Stimulated activated CD4-positive, alpha-beta T cell treated with anti-CD3 and anti-CD28 coated beads, Interleukin-12 subunit alpha, Interleukin-12 subunit beta, amount 100 ng/mL, for 48 hours (primary cell): ENCODE measurements around the gene ARHGAP24.
"Not testable (repeated sequence)": the region's sequence is repeated elsewhere in the genome, so short reads cannot be mapped to it uniquely, and the experiment has no call there.

Experiments
- DNase-seq, 3 donors: peaks; one replicate each; pipeline ENCODE4 v3.0.0-alpha.2; 2020; ENCODE audit warnings: low read depth in 2 of 3, low spot score in 1 of 3

ARHGAP24 gene

GRCh38 chr4:85515701-85516100, 40.8 kb downstream of the ARHGAP24 start:
- no peak for DNase-seq

GRCh38 chr4:85518526-85518925, 43.6 kb downstream of the ARHGAP24 start:
- DNase-seq = not testable (repeated sequence)

- no peak for DNase-seq
Observed at GRCh38 chr4:85520765-85521749, 46.1 kb downstream of the ARHGAP24 start.

- DNase-seq = no peak
Observed at GRCh38 chr4:85522277-85522676, 47.3 kb downstream of the ARHGAP24 start.

- DNase-seq = no peak
Observed at GRCh38 chr4:85522836-85523235, 47.9 kb downstream of the ARHGAP24 start.

GRCh38 chr4:85527815-85528214, 52.9 kb downstream of the ARHGAP24 start:
- DNase-seq = no peak

GRCh38 chr4:85531560-85532341, 56.8 kb downstream of the ARHGAP24 start:
- no peak for DNase-seq

- DNase-seq = no peak
Observed at GRCh38 chr4:85534120-85534519, 59.2 kb downstream of the ARHGAP24 start.

- DNase-seq = no peak
Observed at GRCh38 chr4:85543832-85544231, 68.9 kb downstream of the ARHGAP24 start.

GRCh38 chr4:85544751-85545150, 69.8 kb downstream of the ARHGAP24 start:
- DNase-seq = no peak

GRCh38 chr4:85548116-85548515, 73.2 kb downstream of the ARHGAP24 start:
- no peak for DNase-seq

GRCh38 chr4:85548841-85549240, 73.9 kb downstream of the ARHGAP24 start:
- DNase-seq = no peak

- DNase-seq = no peak
Observed at GRCh38 chr4:85555206-85555605, 80.3 kb downstream of the ARHGAP24 start.

GRCh38 chr4:85556283-85556682, 81.3 kb downstream of the ARHGAP24 start:
- DNase-seq = no peak

GRCh38 chr4:85557016-85557901, 82.3 kb downstream of the ARHGAP24 start:
- no peak for DNase-seq

GRCh38 chr4:85565761-85566480, 91.0 kb downstream of the ARHGAP24 start:
- DNase-seq = no peak

- no peak for DNase-seq
Observed at GRCh38 chr4:85569730-85570299, 94.9 kb downstream of the ARHGAP24 start.

- no peak for DNase-seq
Observed at GRCh38 chr4:85570388-85570787, 95.4 kb downstream of the ARHGAP24 start.

- DNase-seq = no peak
Observed at GRCh38 chr4:85571008-85571407, 96.1 kb downstream of the ARHGAP24 start.

- DNase-seq = no peak
Observed at GRCh38 chr4:85573270-85573669, 98.3 kb downstream of the ARHGAP24 start.
